Measurements from ENCODE around the gene ADCY3.

The ADCY3 gene

DNA sequence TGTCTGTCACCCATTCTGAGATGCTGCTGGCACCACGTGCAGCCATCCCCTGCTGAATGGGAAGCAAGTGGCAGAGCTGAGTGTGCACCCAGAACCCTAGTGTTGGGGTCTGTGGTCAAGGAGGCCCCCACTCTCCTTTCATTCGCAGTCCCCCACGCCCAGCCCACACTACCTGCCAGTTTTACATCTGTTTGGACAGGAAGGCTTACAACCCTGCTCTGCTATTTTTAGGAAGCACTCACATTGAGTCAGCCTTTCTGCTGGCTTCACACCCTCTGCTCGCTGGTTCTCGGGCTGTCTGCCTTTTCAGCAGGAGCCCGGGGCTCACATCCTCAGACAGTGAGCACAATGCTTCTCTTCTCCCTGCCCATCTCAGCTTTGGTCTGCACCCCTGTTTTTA, 10.7 kb upstream of the ADCY3 start:
- TF ChIP-seq FOXM1 (IDR thresholded peaks at IDR 0.05; ENCODE audit: borderline replicate concordance, low read depth) (no peak), MAX (IDR thresholded peaks at IDR 0.05) (no peak), CREB1 (IDR thresholded peaks at IDR 0.05; ENCODE audit: low read depth) (no peak), NFIC (IDR thresholded peaks at IDR 0.05) (no peak), EGR1 (IDR thresholded peaks at IDR 0.05) (no peak), TCF12 (IDR thresholded peaks at IDR 0.05; ENCODE audit: low read depth) (no peak), TEAD4 (IDR thresholded peaks at IDR 0.05) (no peak), YY1 (IDR thresholded peaks at IDR 0.05; ENCODE audit: low read depth) (no peak), RAD21 (IDR thresholded peaks at IDR 0.05; ENCODE audit: low read depth) (no peak), EP300 (IDR thresholded peaks at IDR 0.05; ENCODE audit: borderline replicate concordance) (no peak), USF1 (IDR thresholded peaks at IDR 0.05) (no peak), CEBPB (IDR thresholded peaks at IDR 0.05) (no peak), TAF1 (IDR thresholded peaks at IDR 0.05; ENCODE audit: low read depth) (no peak), ZBTB7A (IDR thresholded peaks at IDR 0.05; ENCODE audit: low read depth) (no peak)
- TF ChIP-seq, protein P1, sequence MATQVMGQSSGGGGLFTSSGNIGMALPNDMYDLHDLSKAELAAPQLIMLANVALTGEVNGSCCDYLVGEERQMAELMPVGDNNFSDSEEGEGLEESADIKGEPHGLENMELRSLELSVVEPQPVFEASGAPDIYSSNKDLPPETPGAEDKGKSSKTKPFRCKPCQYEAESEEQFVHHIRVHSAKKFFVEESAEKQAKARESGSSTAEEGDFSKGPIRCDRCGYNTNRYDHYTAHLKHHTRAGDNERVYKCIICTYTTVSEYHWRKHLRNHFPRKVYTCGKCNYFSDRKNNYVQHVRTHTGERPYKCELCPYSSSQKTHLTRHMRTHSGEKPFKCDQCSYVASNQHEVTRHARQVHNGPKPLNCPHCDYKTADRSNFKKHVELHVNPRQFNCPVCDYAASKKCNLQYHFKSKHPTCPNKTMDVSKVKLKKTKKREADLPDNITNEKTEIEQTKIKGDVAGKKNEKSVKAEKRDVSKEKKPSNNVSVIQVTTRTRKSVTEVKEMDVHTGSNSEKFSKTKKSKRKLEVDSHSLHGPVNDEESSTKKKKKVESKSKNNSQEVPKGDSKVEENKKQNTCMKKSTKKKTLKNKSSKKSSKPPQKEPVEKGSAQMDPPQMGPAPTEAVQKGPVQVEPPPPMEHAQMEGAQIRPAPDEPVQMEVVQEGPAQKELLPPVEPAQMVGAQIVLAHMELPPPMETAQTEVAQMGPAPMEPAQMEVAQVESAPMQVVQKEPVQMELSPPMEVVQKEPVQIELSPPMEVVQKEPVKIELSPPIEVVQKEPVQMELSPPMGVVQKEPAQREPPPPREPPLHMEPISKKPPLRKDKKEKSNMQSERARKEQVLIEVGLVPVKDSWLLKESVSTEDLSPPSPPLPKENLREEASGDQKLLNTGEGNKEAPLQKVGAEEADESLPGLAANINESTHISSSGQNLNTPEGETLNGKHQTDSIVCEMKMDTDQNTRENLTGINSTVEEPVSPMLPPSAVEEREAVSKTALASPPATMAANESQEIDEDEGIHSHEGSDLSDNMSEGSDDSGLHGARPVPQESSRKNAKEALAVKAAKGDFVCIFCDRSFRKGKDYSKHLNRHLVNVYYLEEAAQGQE (IDR thresholded peaks at IDR 0.05; ENCODE audit: low read depth) = no peak

- TF ChIP-seq TAF1 (IDR thresholded peaks at IDR 0.05; ENCODE audit: low read depth) (no peak), MAX (IDR thresholded peaks at IDR 0.05) (no peak), ZBTB7A (IDR thresholded peaks at IDR 0.05; ENCODE audit: low read depth) (no peak), TEAD4 (IDR thresholded peaks at IDR 0.05) (no peak), USF1 (IDR thresholded peaks at IDR 0.05) (no peak), CEBPB (IDR thresholded peaks at IDR 0.05) (no peak), RAD21 (IDR thresholded peaks at IDR 0.05; ENCODE audit: low read depth) (no peak), NFIC (IDR thresholded peaks at IDR 0.05) (no peak), EP300 (IDR thresholded peaks at IDR 0.05; ENCODE audit: borderline replicate concordance) (no peak), YY1 (IDR thresholded peaks at IDR 0.05; ENCODE audit: low read depth) (no peak), EGR1 (IDR thresholded peaks at IDR 0.05) (no peak), CREB1 (IDR thresholded peaks at IDR 0.05; ENCODE audit: low read depth) (no peak), FOXM1 (IDR thresholded peaks at IDR 0.05; ENCODE audit: borderline replicate concordance, low read depth) (no peak)
- TF ChIP-seq, protein P1 (IDR thresholded peaks at IDR 0.05; ENCODE audit: low read depth) = no peak
These were observed 9.2 kb upstream of the ADCY3 start for GRCh38 chr2:24929230-24929629.

DNA sequence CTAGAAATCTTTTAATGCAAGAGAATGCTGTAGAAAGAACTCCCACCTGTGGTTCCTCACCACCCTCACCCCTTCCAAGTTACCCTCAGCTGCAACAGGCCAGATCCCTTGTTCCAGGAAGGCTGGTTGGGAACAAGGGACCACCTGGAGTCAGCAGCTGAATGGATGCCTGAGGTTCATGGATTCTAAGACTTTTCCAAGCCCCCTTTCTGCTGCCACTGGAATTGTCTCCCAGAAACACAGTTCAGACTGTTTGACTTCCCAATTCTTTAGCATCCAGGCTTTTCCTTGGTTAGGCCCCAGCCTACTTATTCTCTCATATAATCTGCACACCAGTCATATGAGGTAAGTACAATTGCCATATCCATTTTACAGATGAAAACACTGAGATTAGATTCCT, 8.0 kb upstream of the ADCY3 start:
- no peak for TF ChIP-seq FOXM1 (IDR thresholded peaks at IDR 0.05; ENCODE audit: borderline replicate concordance, low read depth)
- no peak for TF ChIP-seq ZBTB7A (IDR thresholded peaks at IDR 0.05; ENCODE audit: low read depth)

GRCh38 chr2:24926602-24927252, 6.7 kb upstream of the ADCY3 start:
- TF ChIP-seq FOXM1 (IDR thresholded peaks at IDR 0.05; ENCODE audit: borderline replicate concordance, low read depth) (no peak), TEAD4 (IDR thresholded peaks at IDR 0.05) (no peak)

- TF ChIP-seq NFIC (IDR thresholded peaks at IDR 0.05) = no peak
- no peak for TF ChIP-seq CREB1 (IDR thresholded peaks at IDR 0.05; ENCODE audit: low read depth)
- no peak for TF ChIP-seq EP300 (IDR thresholded peaks at IDR 0.05; ENCODE audit: borderline replicate concordance)
- no peak for TF ChIP-seq MAX (IDR thresholded peaks at IDR 0.05)
- no peak for TF ChIP-seq USF1 (IDR thresholded peaks at IDR 0.05)
These were observed 6.2 kb upstream of the ADCY3 start for GRCh38 chr2:24926220-24926601.

DNA sequence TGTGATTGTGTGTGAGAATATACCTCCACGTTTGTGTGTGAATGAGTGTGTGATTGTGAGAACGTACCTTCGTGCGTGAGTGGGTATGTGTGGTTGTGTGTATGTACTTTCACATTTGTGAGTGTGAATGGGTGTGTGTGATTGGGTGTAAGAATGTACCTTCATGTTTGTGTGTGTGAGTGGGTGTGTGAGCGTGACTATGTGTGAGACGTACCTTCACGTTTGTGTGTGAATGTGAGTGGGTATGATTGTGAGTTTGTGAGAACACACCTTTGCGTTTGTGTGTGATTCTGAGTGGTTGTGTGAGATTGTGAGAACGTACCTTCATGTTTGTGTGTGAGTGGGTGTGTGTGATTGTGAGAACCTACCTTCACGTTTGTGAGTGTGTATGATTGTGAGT, 5.8 kb upstream of the ADCY3 start:
- TF ChIP-seq TCF12 (IDR thresholded peaks at IDR 0.05; ENCODE audit: low read depth) (no peak), CREB1 (IDR thresholded peaks at IDR 0.05; ENCODE audit: low read depth) (no peak)
